ENCODE data around the gene SEZ6L. TPM values are rescaled to one million over a fixed set of nuclear protein-coding genes. Genes with fewer than 3 reads are reported as not detected.

Gene SEZ6L
- total RNA-seq, 2 experiments from 2014 or later: 0.05 TPM; not detected in 1

DNA sequence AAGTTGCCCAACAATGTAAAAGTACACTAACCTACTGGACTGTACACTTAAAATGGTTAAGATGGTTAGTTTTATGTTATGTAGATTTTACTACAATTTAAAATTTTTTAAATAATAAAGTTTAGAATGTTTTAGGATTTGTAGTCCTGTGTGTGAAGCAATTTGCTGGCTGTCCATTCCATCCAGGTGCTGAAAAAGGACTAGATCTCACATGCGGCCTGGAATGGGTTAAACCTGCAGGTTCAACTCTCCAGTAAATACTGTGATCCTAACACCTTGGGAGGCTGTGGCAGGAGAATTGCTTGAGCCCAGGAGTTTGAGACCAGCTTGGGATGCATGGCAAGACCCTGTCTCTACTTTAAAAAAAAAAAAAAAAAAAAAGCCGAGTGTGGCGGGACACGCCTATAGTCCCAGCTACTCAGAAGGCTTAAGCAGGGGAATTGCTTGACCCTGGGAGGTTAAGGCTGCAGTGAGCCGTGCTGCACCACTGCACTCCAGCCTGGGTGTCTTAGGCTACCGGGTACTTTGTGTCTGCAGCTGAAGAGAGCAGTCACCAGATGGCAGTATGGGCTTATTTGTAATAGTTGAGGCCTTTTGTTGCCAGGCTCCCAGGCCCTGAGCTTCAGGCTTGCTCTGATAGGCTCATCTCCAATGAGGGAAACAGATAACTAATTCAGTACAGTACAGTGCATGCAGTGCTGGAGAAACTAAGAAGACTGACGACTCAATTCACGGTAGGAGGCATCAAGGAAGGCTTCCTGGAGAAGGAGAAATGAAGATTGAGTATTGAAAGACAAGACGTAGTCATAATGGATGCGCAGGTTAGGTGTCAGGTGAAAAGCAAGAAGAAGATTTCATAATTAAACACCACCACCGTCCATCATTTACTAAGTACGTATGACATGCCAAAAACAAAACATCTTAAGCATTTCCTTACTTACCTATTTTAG lies 195.1 kb downstream of the SEZ6L start:
- Mint-ChIP-seq H3K27me3 (peaks cover 31% of the 10 kb centered on the region), H3K36me3 (ENCODE audit: low read depth) (no peaks in the 10 kb centered on the region), H3K4me3 (no peak overlapping the region), H3K9me3 (no peaks in the 10 kb centered on the region), H3K4me1 (ENCODE audit: low read depth) (peaks cover 6% of the 10 kb centered on the region), H3K27ac (no peak overlapping the region)
- H3K27me3 ChIP-seq (ENCODE audit: control insufficient read depth in 1 of 2, insufficient read depth in 2 of 2, low read length in 2 of 2): peaks cover 0 to 11% of the 10 kb centered on the region in 2 experiments
- intact Hi-C loops (cut with DNase I, micrococcal nuclease): loop anchor here (1.0 to 5.0 kb wide), 2 partner anchors 97 to 1162 kb away; no protein-coding TSS in a partner anchor
- no peak overlapping the region for H3K27ac ChIP-seq (ENCODE audit: low read depth in 1 of 2, low read length in 2 of 2)
- ATAC-seq (ENCODE audit: poor library complexity): peak; percentile 81
- POLR2A ChIA-PET: no interaction called here
- H3K9me3 ChIP-seq (ENCODE audit: control insufficient read depth in 1 of 2, insufficient read depth in 1 of 2, low read length in 2 of 2): no peaks in the 10 kb centered on the region
- peaks cover 8% of the 10 kb centered on the region for H3K4me1 ChIP-seq (ENCODE audit: insufficient read depth, low read length)
- TF ChIP-seq, protein P1, sequence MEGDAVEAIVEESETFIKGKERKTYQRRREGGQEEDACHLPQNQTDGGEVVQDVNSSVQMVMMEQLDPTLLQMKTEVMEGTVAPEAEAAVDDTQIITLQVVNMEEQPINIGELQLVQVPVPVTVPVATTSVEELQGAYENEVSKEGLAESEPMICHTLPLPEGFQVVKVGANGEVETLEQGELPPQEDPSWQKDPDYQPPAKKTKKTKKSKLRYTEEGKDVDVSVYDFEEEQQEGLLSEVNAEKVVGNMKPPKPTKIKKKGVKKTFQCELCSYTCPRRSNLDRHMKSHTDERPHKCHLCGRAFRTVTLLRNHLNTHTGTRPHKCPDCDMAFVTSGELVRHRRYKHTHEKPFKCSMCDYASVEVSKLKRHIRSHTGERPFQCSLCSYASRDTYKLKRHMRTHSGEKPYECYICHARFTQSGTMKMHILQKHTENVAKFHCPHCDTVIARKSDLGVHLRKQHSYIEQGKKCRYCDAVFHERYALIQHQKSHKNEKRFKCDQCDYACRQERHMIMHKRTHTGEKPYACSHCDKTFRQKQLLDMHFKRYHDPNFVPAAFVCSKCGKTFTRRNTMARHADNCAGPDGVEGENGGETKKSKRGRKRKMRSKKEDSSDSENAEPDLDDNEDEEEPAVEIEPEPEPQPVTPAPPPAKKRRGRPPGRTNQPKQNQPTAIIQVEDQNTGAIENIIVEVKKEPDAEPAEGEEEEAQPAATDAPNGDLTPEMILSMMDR (IDR thresholded peaks at IDR 0.05): peak; percentile 60
- no peaks in the 10 kb centered on the region for H3K36me3 ChIP-seq (ENCODE audit: insufficient read depth, low read length)
- no peak overlapping the region for H3K4me3 ChIP-seq (ENCODE audit: low read length)
- CTCF ChIA-PET: interaction anchor here (0.7 to 1.3 kb wide), 6 partner anchors 19 to 782 kb away, joined by 3 to 15 read pairs (median 3); no protein-coding TSS in a partner anchor
- peak; percentile 18 to 80 (median 34) for DNase-seq

DNA sequence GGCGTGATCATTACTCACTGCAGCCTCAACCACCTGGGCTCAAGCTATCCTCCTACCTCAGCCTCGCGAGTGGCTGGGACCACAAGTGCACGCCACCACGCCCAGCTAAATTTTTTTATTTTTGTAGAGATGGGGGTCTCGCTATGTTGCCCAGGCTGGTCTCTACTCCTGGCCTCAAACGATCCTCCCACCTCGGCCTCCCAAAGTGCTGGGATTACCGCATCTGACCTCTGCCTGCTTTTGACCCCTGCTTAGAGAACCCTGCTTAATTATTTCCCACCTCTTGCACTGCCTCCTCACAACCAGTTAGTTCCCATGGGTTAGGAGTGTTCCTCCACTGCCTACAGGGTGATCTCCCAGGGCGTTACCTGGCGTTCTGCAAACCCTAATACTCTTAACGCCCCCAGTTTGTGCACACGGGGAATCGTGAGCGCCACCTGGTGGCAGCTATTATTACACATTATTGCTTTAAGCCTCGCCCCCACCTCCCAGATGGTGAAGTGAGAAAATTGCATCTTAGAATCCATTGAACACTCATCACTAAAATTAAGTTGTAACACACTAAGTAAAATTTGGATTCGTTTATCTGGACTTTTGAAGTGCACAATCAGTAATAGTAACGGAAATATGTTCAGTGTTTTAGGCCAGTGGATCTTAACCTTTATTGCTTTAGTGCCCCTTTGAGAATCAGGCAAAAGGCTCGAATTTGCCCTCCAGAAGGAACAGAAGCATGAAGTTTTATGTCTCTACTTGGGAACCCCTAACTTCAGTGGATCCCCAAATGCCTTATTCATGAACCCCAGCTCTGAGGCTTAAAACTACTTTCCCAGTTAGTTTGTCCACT lies 198.4 kb downstream of the SEZ6L start:
- Mint-ChIP-seq H3K4me1 (ENCODE audit: low read depth) (no peaks in the 10 kb centered on the region), H3K4me3 (no peak overlapping the region), H3K9me3 (no peaks in the 10 kb centered on the region), H3K36me3 (ENCODE audit: low read depth) (no peaks in the 10 kb centered on the region), H3K27me3 (peaks cover 24% of the 10 kb centered on the region), H3K27ac (no peak overlapping the region)
- Histone ChIP-seq H3K9me3 (ENCODE audit: control insufficient read depth in 1 of 2, insufficient read depth in 1 of 2, low read length in 2 of 2) (no peaks in the 10 kb centered on the region), H3K27ac (ENCODE audit: low read depth in 1 of 2, low read length in 2 of 2) (no peak overlapping the region), H3K4me1 (ENCODE audit: insufficient read depth, low read length) (no peaks in the 10 kb centered on the region), H3K27me3 (ENCODE audit: control insufficient read depth in 1 of 2, insufficient read depth in 2 of 2, low read length in 2 of 2) (peaks cover 3 to 5% of the 10 kb centered on the region in 2 experiments), H3K4me3 (ENCODE audit: low read length) (no peak overlapping the region), H3K36me3 (ENCODE audit: insufficient read depth, low read length) (no peaks in the 10 kb centered on the region)
- DNase-seq (peak; percentile 31 to 85 (median 50)), ATAC-seq (ENCODE audit: poor library complexity) (peak; percentile 63)
- CTCF ChIA-PET: interaction anchor here (0.9 to 1.8 kb wide), 6 partner anchors 9 to 149 kb away, joined by 3 to 7 read pairs (median 4); no protein-coding TSS in a partner anchor
- POLR2A ChIA-PET: no interaction called here
- intact Hi-C loops (cut with DNase I, micrococcal nuclease): loop anchor here in 1 of 2 experiments (1.0 kb wide), 1 partner anchor 94 kb away; no protein-coding TSS in a partner anchor
- TF ChIP-seq, protein P1 (IDR thresholded peaks at IDR 0.05): peak; percentile 96

DNA sequence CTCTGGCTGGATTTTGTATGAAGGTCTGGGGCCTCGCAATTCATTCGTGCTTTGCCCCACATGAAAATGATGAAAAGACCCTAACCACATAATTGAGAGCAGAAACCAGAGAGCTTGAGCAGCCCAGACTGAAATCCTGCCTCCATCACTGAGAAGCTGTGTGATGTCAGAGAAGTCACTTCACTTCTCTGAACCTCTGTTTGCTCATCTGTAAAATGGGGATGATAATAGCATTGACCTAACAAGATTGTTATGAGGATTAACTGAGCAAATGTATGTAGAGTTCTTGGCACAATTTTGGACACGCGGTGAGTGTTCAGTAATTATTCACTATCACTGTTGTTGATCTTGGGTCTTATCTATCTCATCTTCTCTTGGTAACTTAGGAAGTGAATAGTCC lies 203.6 kb downstream of the SEZ6L start:
- Histone ChIP-seq H3K36me3 (ENCODE audit: insufficient read depth, low read length) (no peaks in the 10 kb centered on the region), H3K27me3 (ENCODE audit: control insufficient read depth in 1 of 2, insufficient read depth in 2 of 2, low read length in 2 of 2) (peaks cover 23 to 26% of the 10 kb centered on the region in 2 experiments), H3K9me3 (ENCODE audit: control insufficient read depth in 1 of 2, insufficient read depth in 1 of 2, low read length in 2 of 2) (no peaks in the 10 kb centered on the region), H3K4me1 (ENCODE audit: insufficient read depth, low read length) (peaks cover 7% of the 10 kb centered on the region), H3K4me3 (ENCODE audit: low read length) (no peak overlapping the region), H3K27ac (ENCODE audit: low read depth in 1 of 2, low read length in 2 of 2) (no peak overlapping the region)
- H3K9me3 Mint-ChIP-seq: no peaks in the 10 kb centered on the region
- CTCF ChIA-PET: no interaction called here
- peaks cover 6% of the 10 kb centered on the region for H3K4me1 Mint-ChIP-seq (ENCODE audit: low read depth)
- H3K27me3 Mint-ChIP-seq: peaks cover 58% of the 10 kb centered on the region
- POLR2A ChIA-PET: no interaction called here
- DNase-seq (no peak), ATAC-seq (ENCODE audit: poor library complexity) (no peak)
- no peaks in the 10 kb centered on the region for H3K36me3 Mint-ChIP-seq (ENCODE audit: low read depth)
- TF ChIP-seq, protein P1 (IDR thresholded peaks at IDR 0.05): no peak
- intact Hi-C loops (cut with DNase I, micrococcal nuclease): no loop called here
- H3K27ac Mint-ChIP-seq: no peak overlapping the region
- no peak overlapping the region for H3K4me3 Mint-ChIP-seq

All from CD4-positive, alpha-beta T cell (primary cell).